Activated naive CD8-positive, alpha-beta T cell treated with anti-CD3 and anti-CD28 coated beads for 36 hours (primary cell): Measurements from ENCODE around the gene RAD9A. TPM values are rescaled to one million over a fixed set of nuclear protein-coding genes. Genes with fewer than 3 reads are reported as not detected.

ENCODE experiments used
- DNase-seq: peaks from one replicate; pipeline ENCODE4 v3.0.0; 2021
- H3K27ac Mint-ChIP-seq: one replicate; pipeline ENCODE4 v1.8.0; 2022; ENCODE audit warnings: mild to moderate bottlenecking, moderate library complexity, mixed read lengths
- H3K27me3 Mint-ChIP-seq: one replicate; pipeline ENCODE4 v1.8.0; 2022; ENCODE audit warnings: mild to moderate bottlenecking, mixed read lengths
- H3K36me3 Mint-ChIP-seq: one replicate; pipeline ENCODE4 v1.8.0; 2021; ENCODE audit warnings: mild to moderate bottlenecking, mixed read lengths
- H3K4me1 Mint-ChIP-seq: one replicate; pipeline ENCODE4 v1.8.0; 2021; ENCODE audit warnings: mixed read lengths
- H3K4me3 Mint-ChIP-seq: one replicate; pipeline ENCODE4 v1.8.0; 2022; ENCODE audit warnings: mild to moderate bottlenecking, moderate library complexity, mixed read lengths
- H3K9me3 Mint-ChIP-seq: one replicate; pipeline ENCODE4 v1.8.0; 2022; ENCODE audit warnings: mixed read lengths
- total RNA-seq, 2 experiments: library from RNA; stranded (reverse); gene quantifications; one replicate each; pipeline ENCODE4 v1.2.3, GENCODE V29; 2021

Gene RAD9A
- total RNA-seq, 2 experiments from 2014 or later: 31.2 to 33.7 TPM

GRCh38 chr11:67405196-67405567, 13.4 kb downstream of the RAD9A start:
- H3K4me1 Mint-ChIP-seq: peaks cover 54% of the 10 kb centered on the region
- peak overlapping the region; percentile 96 for H3K27ac Mint-ChIP-seq
- H3K4me3 Mint-ChIP-seq: peak overlapping the region; percentile 90
- no peaks in the 10 kb centered on the region for H3K27me3 Mint-ChIP-seq
- peaks cover 46% of the 10 kb centered on the region for H3K36me3 Mint-ChIP-seq
- no peaks in the 10 kb centered on the region for H3K9me3 Mint-ChIP-seq
- peak; percentile 52 for DNase-seq

DNA sequence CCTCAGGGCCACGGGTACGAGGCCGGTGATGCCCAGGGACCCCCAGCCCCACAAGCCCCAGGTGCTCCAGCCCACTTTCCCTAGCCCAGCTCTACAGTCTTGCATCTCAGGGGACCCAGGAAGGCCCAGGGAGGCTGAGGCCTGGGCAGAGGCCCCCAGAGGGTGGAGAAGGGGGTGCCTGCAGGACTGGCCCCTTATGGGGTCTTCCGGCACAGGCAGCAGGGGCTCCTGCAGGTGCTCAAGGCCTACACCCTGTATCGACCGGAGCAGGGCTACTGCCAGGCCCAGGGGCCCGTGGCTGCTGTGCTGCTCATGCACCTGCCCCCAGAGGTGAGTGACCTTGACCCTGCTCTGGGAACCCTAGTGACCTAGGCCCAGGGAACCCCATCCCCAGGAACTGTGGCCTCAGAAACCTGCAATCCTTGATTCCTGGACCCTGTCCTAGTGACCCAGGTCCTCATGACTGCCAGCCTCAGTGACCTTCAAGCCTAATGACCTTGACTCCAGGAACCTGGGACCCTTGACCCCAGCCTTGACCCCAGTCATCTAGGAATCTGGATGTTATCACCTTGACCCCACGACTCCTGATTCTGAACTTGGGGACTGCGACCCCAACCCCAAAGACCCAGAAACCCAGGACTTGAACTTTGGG, 14.0 kb downstream of the RAD9A start:
- DNase-seq: no peak
- H3K4me3 Mint-ChIP-seq: peak overlapping the region; percentile 90
- peak overlapping the region; percentile 96 for H3K27ac Mint-ChIP-seq
- peaks cover 53% of the 10 kb centered on the region for H3K4me1 Mint-ChIP-seq
- H3K27me3 Mint-ChIP-seq: no peaks in the 10 kb centered on the region
- H3K36me3 Mint-ChIP-seq: peaks cover 42% of the 10 kb centered on the region
- no peaks in the 10 kb centered on the region for H3K9me3 Mint-ChIP-seq

GRCh38 chr11:67406420-67406968, 14.7 kb downstream of the RAD9A start:
- peak overlapping the region; percentile 96 for H3K27ac Mint-ChIP-seq
- DNase-seq: no peak
- H3K27me3 Mint-ChIP-seq: no peaks in the 10 kb centered on the region
- no peaks in the 10 kb centered on the region for H3K9me3 Mint-ChIP-seq
- peaks cover 41% of the 10 kb centered on the region for H3K36me3 Mint-ChIP-seq
- peak overlapping the region; percentile 90 for H3K4me3 Mint-ChIP-seq
- H3K4me1 Mint-ChIP-seq: peaks cover 58% of the 10 kb centered on the region

DNA sequence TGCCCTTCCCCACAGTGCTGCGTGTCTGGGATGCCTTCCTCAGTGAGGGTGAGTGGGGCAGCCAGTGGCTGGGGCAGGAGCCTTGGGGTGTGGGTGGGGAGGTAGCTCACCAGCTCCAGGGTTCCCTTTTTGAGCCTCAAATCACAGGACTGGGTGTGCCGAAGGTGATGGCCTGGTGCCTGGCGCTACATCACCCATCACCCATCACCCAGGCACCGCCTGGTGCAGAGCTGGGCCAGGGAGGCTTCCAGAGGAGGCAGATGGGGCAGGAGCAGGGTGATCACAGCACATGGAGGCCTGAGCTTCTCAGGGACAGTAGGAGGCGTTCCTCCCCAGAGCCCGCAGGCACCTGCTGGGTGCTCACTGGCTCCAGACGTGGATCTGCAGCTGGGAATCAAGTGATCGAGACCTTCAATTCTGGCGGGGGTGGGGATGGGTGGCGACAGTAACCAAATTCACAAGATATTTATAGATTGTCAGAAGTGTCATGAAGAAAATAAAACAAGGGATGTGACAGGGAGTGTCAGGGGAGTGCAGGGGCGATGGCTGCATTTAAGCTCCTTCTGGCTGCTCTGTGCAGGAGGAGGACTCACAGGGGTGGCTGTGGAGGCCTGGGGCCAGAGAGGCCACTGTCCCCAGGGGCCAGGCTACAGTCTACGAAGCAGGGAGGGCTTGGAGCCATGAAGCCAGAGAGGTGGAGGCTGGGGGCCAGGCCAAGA, 15.3 kb downstream of the RAD9A start:
- Mint-ChIP-seq H3K27ac (peak overlapping the region; percentile 96), H3K27me3 (no peaks in the 10 kb centered on the region), H3K9me3 (no peaks in the 10 kb centered on the region), H3K4me1 (peaks cover 65% of the 10 kb centered on the region), H3K4me3 (peak overlapping the region; percentile 90), H3K36me3 (peaks cover 41% of the 10 kb centered on the region)
- no peak for DNase-seq

GRCh38 chr11:67407688-67408163, 15.9 kb downstream of the RAD9A start:
- peak overlapping the region; percentile 96 for H3K27ac Mint-ChIP-seq
- no peak for DNase-seq
- peaks cover 67% of the 10 kb centered on the region for H3K4me1 Mint-ChIP-seq
- no peaks in the 10 kb centered on the region for H3K27me3 Mint-ChIP-seq
- peaks cover 41% of the 10 kb centered on the region for H3K36me3 Mint-ChIP-seq
- H3K9me3 Mint-ChIP-seq: no peaks in the 10 kb centered on the region
- H3K4me3 Mint-ChIP-seq: peak overlapping the region; percentile 90

GRCh38 chr11:67408437-67409200, 16.8 kb downstream of the RAD9A start:
- no peak for DNase-seq
- H3K36me3 Mint-ChIP-seq: peaks cover 41% of the 10 kb centered on the region
- no peaks in the 10 kb centered on the region for H3K9me3 Mint-ChIP-seq
- H3K27me3 Mint-ChIP-seq: no peaks in the 10 kb centered on the region
- peaks cover 66% of the 10 kb centered on the region for H3K4me1 Mint-ChIP-seq
- H3K27ac Mint-ChIP-seq: peak overlapping the region; percentile 96
- H3K4me3 Mint-ChIP-seq: peak overlapping the region; percentile 90

- Mint-ChIP-seq H3K9me3 (no peaks in the 10 kb centered on the region), H3K36me3 (peaks cover 41% of the 10 kb centered on the region), H3K27ac (peak overlapping the region; percentile 96), H3K27me3 (no peaks in the 10 kb centered on the region), H3K4me3 (peak overlapping the region; percentile 90), H3K4me1 (peaks cover 66% of the 10 kb centered on the region)
- peak; percentile 79 for DNase-seq
Observed at GRCh38 chr11:67409261-67409666, 17.5 kb downstream of the RAD9A start.

DNA sequence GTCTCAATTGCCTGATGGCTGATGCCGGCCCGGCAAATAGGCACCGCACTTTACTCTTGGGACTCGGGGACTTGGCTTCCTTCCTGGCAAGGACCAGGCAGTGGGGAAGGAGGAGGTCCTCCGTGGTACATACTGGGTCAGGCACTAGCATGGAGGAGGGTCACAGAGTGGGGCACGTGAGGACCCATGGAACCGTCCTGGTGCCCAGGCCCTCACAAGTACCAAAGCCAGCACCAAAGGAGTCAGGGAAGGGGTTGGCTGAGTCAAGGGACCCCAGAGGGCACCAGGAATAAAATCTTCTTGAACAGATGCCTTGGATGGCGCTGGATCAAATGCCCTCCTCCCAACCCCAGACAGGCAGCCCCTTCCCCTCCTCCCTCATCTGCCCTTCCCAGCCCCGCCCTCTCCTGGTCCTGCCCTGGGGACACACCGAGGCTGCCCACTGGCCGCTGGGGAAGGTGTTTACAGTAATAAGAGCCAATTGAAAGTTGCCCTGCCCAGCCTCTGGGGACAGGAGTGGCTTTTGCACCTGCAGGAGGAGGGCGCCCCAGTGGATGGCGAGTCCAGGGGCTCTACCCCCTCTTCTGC, 18.1 kb downstream of the RAD9A start:
- no peaks in the 10 kb centered on the region for H3K9me3 Mint-ChIP-seq
- no peaks in the 10 kb centered on the region for H3K27me3 Mint-ChIP-seq
- H3K27ac Mint-ChIP-seq: peak overlapping the region; percentile 92
- peaks cover 36% of the 10 kb centered on the region for H3K36me3 Mint-ChIP-seq
- DNase-seq: no peak
- peaks cover 67% of the 10 kb centered on the region for H3K4me1 Mint-ChIP-seq
- peak overlapping the region; percentile 85 for H3K4me3 Mint-ChIP-seq

- Mint-ChIP-seq H3K9me3 (no peaks in the 10 kb centered on the region), H3K4me1 (peaks cover 71% of the 10 kb centered on the region), H3K36me3 (peaks cover 30% of the 10 kb centered on the region), H3K27me3 (no peaks in the 10 kb centered on the region), H3K27ac (peak overlapping the region; percentile 92), H3K4me3 (peak overlapping the region; percentile 85)
- no peak for DNase-seq
Observed at GRCh38 chr11:67410369-67410831, 18.6 kb downstream of the RAD9A start.

- H3K4me3 Mint-ChIP-seq: peak overlapping the region; percentile 7
- peaks cover 25% of the 10 kb centered on the region for H3K36me3 Mint-ChIP-seq
- H3K9me3 Mint-ChIP-seq: no peaks in the 10 kb centered on the region
- no peak for DNase-seq
- H3K27me3 Mint-ChIP-seq: no peaks in the 10 kb centered on the region
- H3K27ac Mint-ChIP-seq: peak overlapping the region; percentile 92
- H3K4me1 Mint-ChIP-seq: peaks cover 72% of the 10 kb centered on the region
Observed at GRCh38 chr11:67410984-67411784, 19.4 kb downstream of the RAD9A start.

- no peaks in the 10 kb centered on the region for H3K27me3 Mint-ChIP-seq
- no peaks in the 10 kb centered on the region for H3K9me3 Mint-ChIP-seq
- DNase-seq: no peak
- H3K4me3 Mint-ChIP-seq: no peak overlapping the region
- peaks cover 23% of the 10 kb centered on the region for H3K36me3 Mint-ChIP-seq
- peak overlapping the region; percentile 18 for H3K27ac Mint-ChIP-seq
- peaks cover 74% of the 10 kb centered on the region for H3K4me1 Mint-ChIP-seq
Observed at GRCh38 chr11:67411785-67412152, 20.0 kb downstream of the RAD9A start.

GRCh38 chr11:67412495-67413179, 20.9 kb downstream of the RAD9A start:
- Mint-ChIP-seq H3K9me3 (no peaks in the 10 kb centered on the region), H3K36me3 (peaks cover 17% of the 10 kb centered on the region), H3K4me1 (peaks cover 73% of the 10 kb centered on the region), H3K27me3 (no peaks in the 10 kb centered on the region), H3K4me3 (no peak overlapping the region), H3K27ac (no peak overlapping the region)
- no peak for DNase-seq

DNA sequence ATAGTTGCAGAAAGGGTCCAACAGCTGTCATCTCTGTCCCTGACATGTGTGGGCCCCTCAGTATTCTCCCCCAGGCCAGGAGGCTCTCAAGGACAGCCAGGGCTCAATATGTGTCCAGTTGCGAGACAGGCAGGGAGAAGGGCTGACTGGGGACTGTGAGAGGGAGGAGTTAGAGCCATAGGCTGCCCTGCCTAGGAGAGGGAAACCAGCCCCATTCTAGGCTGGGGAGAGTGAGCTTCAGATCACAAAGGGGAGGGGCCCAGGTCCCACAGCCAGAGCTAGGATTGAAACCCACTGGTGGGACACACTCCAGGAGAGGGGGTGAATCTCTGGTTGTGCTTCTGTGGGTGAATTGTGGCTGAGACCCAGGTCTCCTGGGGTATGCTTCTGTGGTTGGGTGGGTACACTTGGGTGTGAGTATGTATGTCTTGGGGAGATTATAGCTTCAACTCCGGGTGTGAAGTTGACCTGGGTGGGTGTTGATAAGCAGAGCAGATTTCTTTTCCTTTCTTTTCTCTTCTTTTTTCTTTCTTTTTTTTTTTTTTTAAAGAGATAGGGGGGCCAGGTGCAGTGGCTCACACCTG, 21.6 kb downstream of the RAD9A start:
- Mint-ChIP-seq H3K27ac (no peak overlapping the region), H3K4me1 (peaks cover 73% of the 10 kb centered on the region)

More for the DNA sequence above, 21.6 kb downstream of the RAD9A start:
- Mint-ChIP-seq H3K9me3 (no peaks in the 10 kb centered on the region), H3K36me3 (peaks cover 10% of the 10 kb centered on the region), H3K4me3 (no peak overlapping the region), H3K27me3 (no peaks in the 10 kb centered on the region)
- no peak for DNase-seq
